ENCODE measurements around the gene PLCB1.

PLCB1 gene

GRCh38 chr20:8473459-8473858 is 341.4 kb downstream of the PLCB1 start:
- H3K9ac ChIP-seq = no peak overlapping the region
- H3K9me3 ChIP-seq = 0 out of 2 replicates have a peak, but pooled peaks cover 4% of the 10 kb centered on the region
- H3K27ac ChIP-seq = no peak overlapping the region
- H3K36me3 ChIP-seq = no peaks in the 10 kb centered on the region
- no peaks in the 10 kb centered on the region for H4K20me1 ChIP-seq
- H3K4me1 ChIP-seq = peaks cover 46% of the 10 kb centered on the region
- no peak overlapping the region for H3K4me2 ChIP-seq
- TF ChIP-seq Cebpa-rat (IDR thresholded peaks at IDR 0.05) = no peak
- no peak overlapping the region for H3K4me3 ChIP-seq
- H3K27me3 ChIP-seq = no peaks in the 10 kb centered on the region

- Histone ChIP-seq H3K27ac (no peak overlapping the region), H3K4me3 (no peak overlapping the region), H3K36me3 (no peaks in the 10 kb centered on the region), H3K4me1 (peaks cover 46% of the 10 kb centered on the region), H4K20me1 (no peaks in the 10 kb centered on the region), H3K27me3 (no peaks in the 10 kb centered on the region), H3K9me3 (0 out of 2 replicates have a peak, but pooled peaks cover 4% of the 10 kb centered on the region), H3K4me2 (no peak overlapping the region), H3K9ac (no peak overlapping the region)
- TF ChIP-seq Cebpa-rat (IDR thresholded peaks at IDR 0.05) = no peak
Measured at GRCh38 chr20:8474027-8474668, 342.1 kb downstream of the PLCB1 start.

DNA sequence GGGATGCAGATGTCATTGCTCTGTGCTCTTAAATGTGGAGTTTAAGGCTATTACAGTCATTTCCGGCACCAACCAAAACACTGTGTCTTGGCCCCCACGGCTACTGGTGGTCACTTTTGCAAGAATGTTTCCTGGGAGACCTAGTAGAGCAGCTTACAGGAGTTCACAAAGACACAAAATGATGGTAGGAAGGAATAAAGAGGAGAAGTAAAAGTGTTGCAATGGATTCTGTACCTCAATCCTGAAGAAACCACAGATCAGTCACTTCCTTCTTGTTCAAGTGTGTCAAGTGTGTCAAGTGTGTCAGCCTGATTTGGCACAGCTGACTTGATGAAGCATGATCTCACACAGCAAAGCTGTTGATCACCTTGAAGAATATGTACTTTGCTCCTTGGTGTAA is 344.0 kb downstream of the PLCB1 start:
- Histone ChIP-seq H3K4me3 (no peak overlapping the region), H3K9ac (no peak overlapping the region), H3K4me2 (peak overlapping the region; percentile 70), H4K20me1 (no peaks in the 10 kb centered on the region), H3K27ac (no peak overlapping the region), H3K9me3 (0 out of 2 replicates have a peak, but pooled peaks cover 4% of the 10 kb centered on the region), H3K36me3 (no peaks in the 10 kb centered on the region), H3K4me1 (peaks cover 46% of the 10 kb centered on the region), H3K27me3 (no peaks in the 10 kb centered on the region)
- no peak for TF ChIP-seq Cebpa-rat (IDR thresholded peaks at IDR 0.05)

DNA sequence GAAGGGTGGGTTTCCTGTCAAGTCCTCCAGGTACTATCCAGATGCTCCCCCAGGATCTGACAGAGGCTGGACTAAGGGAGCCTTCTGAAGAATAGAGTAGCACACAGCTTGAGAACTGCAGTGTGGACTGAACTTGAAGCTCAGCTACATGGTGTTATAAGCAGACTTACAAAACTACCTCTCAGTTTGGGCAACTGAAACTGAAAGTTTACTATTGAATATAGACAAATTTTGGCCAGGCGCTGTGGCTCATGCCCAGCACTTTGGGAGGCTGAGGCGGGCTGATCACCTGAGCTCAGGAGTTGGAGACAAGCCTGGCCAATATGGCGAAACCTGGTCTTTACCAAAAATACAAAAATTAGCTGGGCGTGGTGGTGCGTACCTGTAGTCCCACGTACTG is 348.5 kb downstream of the PLCB1 start:
- Histone ChIP-seq H3K9ac (no peak overlapping the region), H3K4me3 (no peak overlapping the region), H3K9me3 (peaks cover 7% of the 10 kb centered on the region; the same call in 1 of the 2 replicates), H3K4me2 (no peak overlapping the region), H4K20me1 (no peaks in the 10 kb centered on the region), H3K27me3 (no peaks in the 10 kb centered on the region), H3K27ac (no peak overlapping the region), H3K36me3 (0 out of 2 replicates have a peak, but pooled peaks cover 2% of the 10 kb centered on the region), H3K4me1 (peaks cover 25% of the 10 kb centered on the region)
- no peak for TF ChIP-seq Cebpa-rat (IDR thresholded peaks at IDR 0.05)

DNA sequence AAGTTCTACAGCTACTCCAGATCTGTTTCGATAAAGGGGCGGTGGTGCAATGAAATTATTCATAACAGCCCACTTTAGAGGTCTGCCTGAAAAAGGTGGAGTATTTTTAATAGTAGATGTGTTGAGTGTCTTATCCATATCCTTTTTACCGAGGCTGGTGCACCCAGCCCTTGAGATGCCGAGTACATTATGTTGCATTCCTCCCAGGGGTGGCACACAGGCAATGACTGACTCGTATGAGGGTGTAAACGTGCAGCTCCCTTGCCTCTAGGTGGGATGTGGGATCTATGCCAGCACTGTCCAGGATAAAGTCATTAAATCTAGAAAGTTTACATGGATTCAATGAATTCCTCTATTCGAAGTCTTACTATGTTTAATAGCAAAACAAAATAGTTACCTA is 355.6 kb downstream of the PLCB1 start:
- peaks cover 9% of the 10 kb centered on the region; the same call in 1 of the 2 replicates for H3K4me1 ChIP-seq
- no peak overlapping the region for H3K9ac ChIP-seq
- no peak overlapping the region for H3K27ac ChIP-seq
- no peaks in the 10 kb centered on the region for H4K20me1 ChIP-seq
- H3K4me2 ChIP-seq = no peak overlapping the region
- H3K36me3 ChIP-seq = 0 out of 2 replicates have a peak, but pooled peaks cover 5% of the 10 kb centered on the region
- no peak overlapping the region for H3K4me3 ChIP-seq
- no peaks in the 10 kb centered on the region for H3K27me3 ChIP-seq
- peaks cover 8% of the 10 kb centered on the region; the same call in 1 of the 2 replicates for H3K9me3 ChIP-seq
- TF ChIP-seq Cebpa-rat (IDR thresholded peaks at IDR 0.05) = no peak

DNA sequence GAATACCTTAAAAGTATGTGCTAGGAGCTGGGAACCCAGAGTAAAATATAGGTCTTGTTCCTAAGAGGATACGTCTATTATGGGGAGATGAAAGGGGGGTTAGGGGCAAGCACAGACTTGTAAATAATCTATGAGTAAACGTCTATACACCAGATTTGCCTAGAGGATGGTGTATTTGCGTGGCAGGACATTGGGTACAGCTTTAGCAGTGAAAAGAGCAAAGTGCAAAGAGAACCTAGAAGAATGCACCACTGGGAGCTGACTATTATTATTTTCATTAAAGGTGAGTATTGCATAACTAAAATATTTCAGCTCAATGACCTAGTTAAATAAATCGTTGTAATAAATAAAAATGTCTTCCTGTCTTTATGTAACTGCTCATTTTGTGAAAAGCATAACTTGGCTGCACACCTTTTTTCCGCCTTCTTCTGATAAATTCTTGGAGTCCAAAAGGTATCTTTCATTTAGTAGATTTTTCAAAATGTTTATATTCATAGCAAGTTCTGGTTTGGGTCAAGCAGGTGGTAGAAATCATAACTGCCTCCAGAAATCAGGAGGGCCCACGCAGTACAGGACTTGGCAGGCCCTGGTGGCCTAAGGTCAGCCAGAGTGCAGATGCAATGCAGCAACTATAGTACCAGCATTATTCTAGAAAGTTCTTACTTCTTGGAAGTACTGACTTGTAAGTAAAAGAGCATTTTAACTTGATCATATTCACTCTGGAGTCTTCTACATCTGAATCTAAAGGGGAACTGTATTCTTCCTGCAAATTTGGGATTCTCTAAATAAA is 357.2 kb downstream of the PLCB1 start:
- H3K27ac ChIP-seq = no peak overlapping the region
- H3K27me3 ChIP-seq = no peaks in the 10 kb centered on the region
- TF ChIP-seq Cebpa-rat (IDR thresholded peaks at IDR 0.05) = no peak
- H3K9me3 ChIP-seq = peaks cover 8% of the 10 kb centered on the region; the same call in 1 of the 2 replicates
- H4K20me1 ChIP-seq = no peaks in the 10 kb centered on the region
- H3K4me1 ChIP-seq = peaks cover 14% of the 10 kb centered on the region
- H3K4me3 ChIP-seq = no peak overlapping the region
- H3K9ac ChIP-seq = no peak overlapping the region
- H3K4me2 ChIP-seq = no peak overlapping the region
- 0 out of 2 replicates have a peak, but pooled peaks cover 5% of the 10 kb centered on the region for H3K36me3 ChIP-seq

DNA sequence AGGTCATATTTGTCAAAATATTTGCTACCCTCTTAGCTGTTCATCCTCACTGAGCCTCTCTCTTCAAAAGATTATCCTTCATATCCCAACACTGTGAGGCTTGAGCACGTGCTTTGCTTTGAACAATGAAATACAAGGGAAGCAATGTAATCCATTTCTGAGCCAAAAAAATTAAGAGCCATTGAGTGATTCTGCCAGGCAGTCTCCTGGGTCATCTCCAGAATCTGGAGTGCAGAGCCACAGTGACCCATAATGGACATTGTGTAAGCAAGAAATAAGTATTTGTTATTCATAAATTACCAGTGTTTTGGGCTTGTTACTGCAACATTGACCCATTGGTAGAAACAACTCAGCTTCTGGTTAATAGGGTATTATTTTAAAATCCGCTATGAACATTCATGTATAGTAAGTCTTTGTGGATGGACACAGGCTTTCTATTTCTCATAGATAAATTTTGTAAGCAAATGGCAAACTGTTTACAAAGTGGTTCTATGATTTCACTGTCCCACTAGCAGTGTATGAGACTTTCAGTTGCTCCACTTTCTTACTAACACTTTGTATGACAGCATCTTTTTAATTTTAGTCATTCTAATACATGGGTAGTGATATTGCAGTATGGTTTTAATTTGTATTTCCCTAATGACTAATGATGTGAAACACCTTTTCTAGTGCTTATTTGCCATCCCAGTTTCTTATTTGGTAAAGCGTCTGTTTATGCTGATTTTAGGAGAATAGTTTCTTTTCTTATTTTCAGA is 358.2 kb downstream of the PLCB1 start:
- no peak overlapping the region for H3K27ac ChIP-seq
- no peaks in the 10 kb centered on the region for H3K27me3 ChIP-seq
- H4K20me1 ChIP-seq = no peaks in the 10 kb centered on the region
- no peak overlapping the region for H3K4me2 ChIP-seq
- 0 out of 2 replicates have a peak, but pooled peaks cover 5% of the 10 kb centered on the region for H3K36me3 ChIP-seq
- peaks cover 12% of the 10 kb centered on the region for H3K4me1 ChIP-seq
- no peak for TF ChIP-seq Cebpa-rat (IDR thresholded peaks at IDR 0.05)
- no peak overlapping the region for H3K9ac ChIP-seq
- no peak overlapping the region for H3K4me3 ChIP-seq
- peaks cover 8% of the 10 kb centered on the region; the same call in 1 of the 2 replicates for H3K9me3 ChIP-seq

GRCh38 chr20:8492173-8492572 is 360.1 kb downstream of the PLCB1 start:
- Histone ChIP-seq H3K9ac (no peak overlapping the region), H4K20me1 (no peaks in the 10 kb centered on the region), H3K27me3 (no peaks in the 10 kb centered on the region), H3K36me3 (no peaks in the 10 kb centered on the region), H3K27ac (no peak overlapping the region), H3K4me3 (no peak overlapping the region), H3K9me3 (no peaks in the 10 kb centered on the region), H3K4me2 (no peak overlapping the region), H3K4me1 (peaks cover 12% of the 10 kb centered on the region)
- no peak for TF ChIP-seq Cebpa-rat (IDR thresholded peaks at IDR 0.05)

- no peak overlapping the region for H3K4me3 ChIP-seq
- no peak for TF ChIP-seq Cebpa-rat (IDR thresholded peaks at IDR 0.05)
- H3K9me3 ChIP-seq = 0 out of 2 replicates have a peak, but pooled peaks cover 4% of the 10 kb centered on the region
- peak overlapping the region; percentile 32 for H3K4me2 ChIP-seq
- H4K20me1 ChIP-seq = no peaks in the 10 kb centered on the region
- H3K9ac ChIP-seq = no peak overlapping the region
- H3K36me3 ChIP-seq = peaks cover 7% of the 10 kb centered on the region; the same call in 1 of the 2 replicates
- no peaks in the 10 kb centered on the region for H3K27me3 ChIP-seq
- peaks cover 30% of the 10 kb centered on the region for H3K4me1 ChIP-seq
- H3K27ac ChIP-seq = peak overlapping the region; percentile 52
Measured at GRCh38 chr20:8498571-8498970, 366.5 kb downstream of the PLCB1 start.
